ENCODE data around the gene CHMP6.
"Not testable (repeated sequence)": the region's sequence is repeated elsewhere in the genome, so short reads cannot be mapped to it uniquely, and the experiment has no call there.

The CHMP6 gene

GRCh38 chr17:81006891-81007290 lies 15.2 kb downstream of the CHMP6 start:
- H3K4me1 Mint-ChIP-seq (ENCODE audit: low read depth): peaks cover 16% of the 10 kb centered on the region
- peaks cover 15% of the 10 kb centered on the region for H3K27me3 Mint-ChIP-seq
- peaks cover 3% of the 10 kb centered on the region for H3K36me3 Mint-ChIP-seq
- H3K4me3 Mint-ChIP-seq: no peak overlapping the region
- peaks cover 5% of the 10 kb centered on the region for H3K9me3 Mint-ChIP-seq (ENCODE audit: low read depth)
- H3K27ac Mint-ChIP-seq: no peak overlapping the region

- H3K4me3 Mint-ChIP-seq: no peak overlapping the region
- H3K27ac Mint-ChIP-seq: no peak overlapping the region
- peaks cover 15% of the 10 kb centered on the region for H3K27me3 Mint-ChIP-seq
- peaks cover 5% of the 10 kb centered on the region for H3K9me3 Mint-ChIP-seq (ENCODE audit: low read depth)
- H3K4me1 Mint-ChIP-seq (ENCODE audit: low read depth): peaks cover 11% of the 10 kb centered on the region
- H3K36me3 Mint-ChIP-seq: peaks cover 5% of the 10 kb centered on the region
Measured at GRCh38 chr17:81008140-81008539, 16.5 kb downstream of the CHMP6 start.

DNA sequence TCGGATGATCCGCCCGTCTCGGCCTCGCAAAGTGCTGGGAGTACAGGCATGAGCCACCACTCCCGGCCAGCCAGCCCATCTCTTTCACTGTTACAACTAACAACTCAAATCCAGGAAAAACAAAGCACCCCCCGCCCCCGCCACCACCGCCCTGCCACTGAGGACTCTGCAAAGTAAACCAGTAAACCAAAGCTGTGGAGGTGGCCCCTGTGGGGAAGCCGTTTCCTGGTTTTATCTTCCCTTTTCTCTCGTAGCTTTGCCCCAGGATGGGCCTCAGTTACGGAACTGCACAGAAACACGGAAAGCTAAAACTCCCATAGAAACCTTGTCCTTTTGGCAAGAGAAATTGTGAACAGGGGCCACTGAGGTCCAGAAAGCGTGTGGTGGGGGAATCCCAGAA lies 17.5 kb downstream of the CHMP6 start:
- H3K27me3 Mint-ChIP-seq: peaks cover 15% of the 10 kb centered on the region
- H3K9me3 Mint-ChIP-seq (ENCODE audit: low read depth): peaks cover 5% of the 10 kb centered on the region
- no peak overlapping the region for H3K27ac Mint-ChIP-seq
- no peak overlapping the region for H3K4me3 Mint-ChIP-seq
- peaks cover 6% of the 10 kb centered on the region for H3K36me3 Mint-ChIP-seq
- peaks cover 5% of the 10 kb centered on the region for H3K4me1 Mint-ChIP-seq (ENCODE audit: low read depth)

DNA sequence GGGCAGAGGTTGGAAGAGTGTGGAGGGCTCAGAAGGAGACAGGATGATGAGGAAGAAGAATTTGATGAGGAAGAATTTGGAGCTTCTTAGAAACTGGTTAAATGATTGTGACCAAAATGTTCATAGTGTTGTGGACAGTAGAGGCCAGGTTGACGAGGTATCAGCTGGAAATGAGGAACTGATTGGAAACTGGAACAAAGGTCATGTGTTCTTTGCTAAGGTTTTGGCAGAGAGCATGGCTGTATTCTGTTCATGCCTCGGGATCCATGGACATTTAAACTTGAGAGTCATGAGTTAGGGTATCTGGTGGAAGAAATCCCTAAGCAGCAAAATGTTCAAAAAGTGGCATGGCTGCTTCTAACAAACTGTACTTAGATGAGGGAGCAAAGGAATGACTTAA lies 19.3 kb downstream of the CHMP6 start:
- H3K4me3 Mint-ChIP-seq: no peak overlapping the region
- no peaks in the 10 kb centered on the region for H3K4me1 Mint-ChIP-seq (ENCODE audit: low read depth)
- peaks cover 5% of the 10 kb centered on the region for H3K9me3 Mint-ChIP-seq (ENCODE audit: low read depth)
- peaks cover 9% of the 10 kb centered on the region for H3K36me3 Mint-ChIP-seq
- H3K27me3 Mint-ChIP-seq: peaks cover 11% of the 10 kb centered on the region
- no peak overlapping the region for H3K27ac Mint-ChIP-seq

DNA sequence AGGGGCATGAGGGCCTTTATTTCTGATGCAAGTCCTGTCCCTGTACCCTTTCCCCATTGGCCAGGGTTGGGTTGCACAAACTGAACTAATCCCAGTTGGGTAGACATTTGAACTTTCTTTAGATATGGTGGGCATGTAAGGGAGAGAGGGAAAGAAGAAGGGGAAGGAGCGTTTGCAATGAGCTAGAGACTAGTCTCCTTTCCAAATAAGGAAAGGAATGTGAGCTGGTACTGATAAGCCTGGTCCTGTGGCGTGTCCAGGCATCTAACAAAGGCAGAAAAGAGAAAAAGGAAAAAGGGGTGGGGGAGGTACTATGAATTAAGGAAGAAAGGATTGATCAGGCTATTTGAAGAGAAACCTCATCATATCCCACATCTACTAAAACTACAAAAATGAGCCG lies 20.3 kb downstream of the CHMP6 start:
- Mint-ChIP-seq H3K9me3 (ENCODE audit: low read depth) (peaks cover 5% of the 10 kb centered on the region), H3K27ac (no peak overlapping the region), H3K27me3 (peaks cover 4% of the 10 kb centered on the region), H3K4me1 (ENCODE audit: low read depth) (peaks cover 4% of the 10 kb centered on the region), H3K4me3 (no peak overlapping the region), H3K36me3 (peaks cover 13% of the 10 kb centered on the region)

GRCh38 chr17:81012574-81013447 lies 21.2 kb downstream of the CHMP6 start:
- Mint-ChIP-seq H3K4me1 (ENCODE audit: low read depth) (peaks cover 8% of the 10 kb centered on the region), H3K27ac (no peak overlapping the region), H3K36me3 (peaks cover 13% of the 10 kb centered on the region), H3K4me3 (no peak overlapping the region), H3K9me3 (ENCODE audit: low read depth) (peaks cover 5% of the 10 kb centered on the region), H3K27me3 (no peaks in the 10 kb centered on the region)

DNA sequence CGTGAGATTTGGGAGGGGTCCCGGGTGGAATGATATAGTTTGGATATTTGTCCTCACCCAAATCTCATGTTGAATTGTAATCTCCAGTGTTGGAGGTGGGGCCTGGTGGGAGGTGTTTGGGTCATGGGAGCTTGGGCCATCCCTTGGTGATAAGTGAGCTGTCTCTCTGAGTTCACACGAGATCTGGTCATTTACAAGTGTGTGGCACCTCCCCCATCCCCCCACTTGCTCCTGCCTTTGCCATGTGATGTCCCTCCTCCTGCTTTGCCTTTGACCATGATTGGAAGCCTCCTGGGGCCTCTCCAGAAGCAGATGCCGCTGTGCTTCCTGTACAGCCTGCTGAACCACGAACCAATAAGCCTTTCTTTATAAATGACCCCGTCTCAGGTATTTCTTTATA lies 22.0 kb downstream of the CHMP6 start:
- Mint-ChIP-seq H3K27ac (no peak overlapping the region), H3K36me3 (peaks cover 13% of the 10 kb centered on the region), H3K4me3 (no peak overlapping the region), H3K27me3 (no peaks in the 10 kb centered on the region), H3K4me1 (ENCODE audit: low read depth) (peaks cover 16% of the 10 kb centered on the region), H3K9me3 (ENCODE audit: low read depth) (peaks cover 5% of the 10 kb centered on the region)

DNA sequence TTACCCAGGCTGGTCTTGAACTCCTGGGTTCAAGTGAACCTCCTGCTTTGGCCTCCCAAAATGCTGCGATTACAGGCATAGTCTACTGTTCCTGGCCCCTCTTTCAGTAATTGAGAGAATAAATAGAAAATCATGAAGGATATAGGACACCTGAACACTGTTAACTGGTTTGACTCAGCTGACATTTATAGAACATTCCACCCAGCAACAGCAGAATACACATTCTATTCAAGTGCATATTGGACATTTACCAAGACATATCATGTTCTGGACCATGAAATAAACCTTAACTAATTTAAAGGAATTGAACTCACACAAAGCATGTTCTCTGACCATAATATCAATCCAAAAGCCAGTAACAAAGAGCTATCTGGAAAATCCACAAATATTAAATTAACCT lies 23.5 kb downstream of the CHMP6 start:
- no peaks in the 10 kb centered on the region for H3K27me3 Mint-ChIP-seq
- H3K36me3 Mint-ChIP-seq: peaks cover 13% of the 10 kb centered on the region
- peaks cover 5% of the 10 kb centered on the region for H3K9me3 Mint-ChIP-seq (ENCODE audit: low read depth)
- H3K27ac Mint-ChIP-seq: no peak overlapping the region
- peaks cover 27% of the 10 kb centered on the region for H3K4me1 Mint-ChIP-seq (ENCODE audit: low read depth)
- no peak overlapping the region for H3K4me3 Mint-ChIP-seq

GRCh38 chr17:81016575-81016974 lies 24.9 kb downstream of the CHMP6 start:
- Mint-ChIP-seq H3K4me3 (peak overlapping the region; percentile 11), H3K27me3 (no peaks in the 10 kb centered on the region)

DNA sequence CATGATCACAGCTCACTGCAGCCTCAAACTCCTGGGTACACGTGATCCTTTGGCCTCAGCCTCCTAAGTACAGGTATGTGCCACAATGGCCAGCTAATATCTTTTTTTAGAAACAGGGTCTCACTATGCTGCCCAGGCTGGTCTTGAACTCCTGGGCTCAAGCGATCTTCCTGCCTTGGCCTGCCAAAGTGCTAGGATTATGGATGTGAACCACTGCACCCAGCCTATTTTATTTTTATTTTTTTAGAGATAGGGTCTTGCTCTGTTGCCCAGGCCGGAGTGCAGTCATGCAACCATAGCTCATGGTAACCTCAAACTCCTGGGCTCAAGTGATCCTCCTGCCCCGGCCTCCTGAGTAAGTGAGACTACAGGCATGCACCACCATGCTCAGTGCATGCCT lies 25.7 kb downstream of the CHMP6 start:
- not testable (repeated sequence) for H3K9me3 Mint-ChIP-seq (ENCODE audit: low read depth); H3K36me3 Mint-ChIP-seq; H3K4me3 Mint-ChIP-seq; H3K27me3 Mint-ChIP-seq
- Mint-ChIP-seq H3K27ac (peak overlapping the region; percentile 87), H3K4me1 (ENCODE audit: low read depth) (peaks cover 30% of the 10 kb centered on the region)

More at GRCh38 chr17:81016575-81016974, 24.9 kb downstream of the CHMP6 start:
- Mint-ChIP-seq H3K36me3 (peaks cover 10% of the 10 kb centered on the region), H3K27ac (peak overlapping the region; percentile 35), H3K9me3 (ENCODE audit: low read depth) (no peaks in the 10 kb centered on the region), H3K4me1 (ENCODE audit: low read depth) (peaks cover 27% of the 10 kb centered on the region)

DNA sequence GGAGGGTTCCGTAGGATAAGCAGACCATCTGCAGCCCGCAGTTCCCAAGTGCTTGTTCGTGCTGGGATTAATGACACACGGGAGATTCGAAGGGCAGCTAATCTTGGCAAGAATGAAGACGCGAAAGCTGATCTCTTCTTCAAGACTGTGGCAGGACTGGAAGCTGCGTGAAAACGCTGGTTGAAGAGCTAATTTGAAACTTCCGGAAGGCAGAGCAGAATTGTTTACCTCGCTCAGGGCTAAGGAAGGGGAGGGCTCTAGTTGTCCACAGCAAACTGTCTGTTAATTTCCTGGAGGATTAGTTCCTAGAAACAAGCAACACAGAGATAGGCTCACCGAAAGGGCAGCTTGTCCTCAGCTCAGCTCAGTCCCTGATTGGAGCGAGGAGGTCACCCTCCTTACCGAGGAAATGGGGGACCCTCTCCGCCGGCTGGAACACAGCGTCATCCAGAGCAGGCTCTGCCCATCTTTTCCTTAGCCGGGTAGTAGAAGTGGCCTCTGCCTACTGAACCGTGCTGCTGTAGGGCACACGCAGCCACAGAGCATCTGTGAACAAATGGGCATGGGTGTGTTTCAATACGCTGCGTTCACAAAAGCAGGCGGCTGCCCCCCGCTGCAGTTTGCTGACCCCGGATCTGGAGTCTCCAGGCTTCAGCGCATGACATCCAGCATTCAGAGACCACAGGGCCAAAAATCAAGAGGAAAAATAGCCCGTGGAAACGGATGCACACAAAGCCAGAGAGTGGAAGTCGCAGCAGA lies 26.6 kb downstream of the CHMP6 start:
- H3K27ac Mint-ChIP-seq: peak overlapping the region; percentile 87
- H3K9me3 Mint-ChIP-seq (ENCODE audit: low read depth): no peaks in the 10 kb centered on the region
- H3K27me3 Mint-ChIP-seq: no peaks in the 10 kb centered on the region
- peak overlapping the region; percentile 80 for H3K4me3 Mint-ChIP-seq
- H3K4me1 Mint-ChIP-seq (ENCODE audit: low read depth): peaks cover 31% of the 10 kb centered on the region
- peaks cover 8% of the 10 kb centered on the region for H3K36me3 Mint-ChIP-seq

DNA sequence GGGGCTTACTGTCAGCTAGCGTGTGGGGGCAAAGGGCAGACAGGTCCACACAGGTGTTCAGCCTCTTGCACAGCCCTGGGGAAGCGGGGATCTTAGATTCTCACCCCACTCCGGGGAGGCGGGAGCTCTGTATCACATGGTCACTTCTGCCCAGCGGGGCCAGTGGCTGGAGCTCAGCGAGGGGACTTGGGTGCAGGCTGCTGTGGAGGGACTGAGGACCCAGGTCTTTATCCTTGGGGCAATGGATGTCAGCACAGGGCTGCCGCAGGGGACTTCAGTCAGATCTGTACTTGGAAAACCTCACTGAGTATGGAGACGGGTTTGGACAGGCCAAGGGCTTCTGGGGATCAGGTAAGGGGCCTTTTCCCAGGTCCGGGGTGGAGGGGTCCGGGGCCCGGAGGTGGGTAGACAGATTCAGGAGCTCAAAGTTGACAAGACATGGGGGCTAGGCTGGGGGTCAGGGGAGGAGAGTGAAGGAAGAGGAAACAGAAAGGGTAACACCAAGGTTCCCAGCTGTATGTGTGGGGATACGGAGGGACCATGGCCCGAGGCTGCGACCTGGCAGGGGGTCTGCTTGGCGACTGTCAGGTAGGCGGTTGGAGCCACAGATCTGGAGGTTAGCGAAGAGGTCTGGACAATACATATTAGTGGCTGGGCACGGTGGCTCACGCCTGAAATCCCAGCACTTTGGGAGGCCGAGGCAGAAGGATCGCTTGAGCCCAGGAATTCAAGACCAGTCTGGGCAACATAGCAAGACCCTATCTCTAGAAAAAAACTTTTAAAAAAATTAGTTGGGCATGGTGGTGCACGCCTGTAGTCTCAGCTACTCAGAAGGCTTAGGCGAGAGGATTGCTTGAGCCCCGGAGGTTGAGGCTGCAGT lies 28.2 kb downstream of the CHMP6 start:
- Mint-ChIP-seq H3K36me3 (peaks cover 7% of the 10 kb centered on the region), H3K4me3 (no peak overlapping the region), H3K27ac (no peak overlapping the region), H3K4me1 (ENCODE audit: low read depth) (peaks cover 37% of the 10 kb centered on the region), H3K27me3 (no peaks in the 10 kb centered on the region), H3K9me3 (ENCODE audit: low read depth) (no peaks in the 10 kb centered on the region)

GRCh38 chr17:81020443-81020766 lies 28.8 kb downstream of the CHMP6 start:
- peaks cover 7% of the 10 kb centered on the region for H3K36me3 Mint-ChIP-seq
- H3K9me3 Mint-ChIP-seq (ENCODE audit: low read depth): no peaks in the 10 kb centered on the region
- peaks cover 37% of the 10 kb centered on the region for H3K4me1 Mint-ChIP-seq (ENCODE audit: low read depth)
- no peak overlapping the region for H3K4me3 Mint-ChIP-seq
- H3K27ac Mint-ChIP-seq: no peak overlapping the region
- no peaks in the 10 kb centered on the region for H3K27me3 Mint-ChIP-seq

- Mint-ChIP-seq H3K9me3 (ENCODE audit: low read depth) (no peaks in the 10 kb centered on the region), H3K36me3 (peaks cover 4% of the 10 kb centered on the region), H3K27ac (no peak overlapping the region), H3K4me3 (no peak overlapping the region), H3K27me3 (no peaks in the 10 kb centered on the region), H3K4me1 (ENCODE audit: low read depth) (peaks cover 37% of the 10 kb centered on the region)
Measured at GRCh38 chr17:81020767-81021497, 29.3 kb downstream of the CHMP6 start.
